22Rv1 (cell line): ENCODE data around the gene ENPP5.

ENCODE experiments used
- CTCF ChIP-seq: fragments of 450-650 bp; IDR thresholded peaks from 2 replicates; pipeline ENCODE4 v1.5.1; 2017; ENCODE audit warnings: mild to moderate bottlenecking
- ZFX ChIP-seq: fragments of 450-650 bp; IDR thresholded peaks from 2 replicates; pipeline ENCODE4 v1.6.1; 2017; ENCODE audit warnings: antibody characterized with exemption, borderline replicate concordance

- TF ChIP-seq CTCF: no peak
- no peak for TF ChIP-seq ZFX
These were observed 35.6 kb downstream of the ENPP5 start for GRCh38 chr6:46135176-46135575.
